Measurements from ENCODE around the gene RAB7A.

- TF ChIP-seq NRF1 (IDR thresholded peaks at IDR 0.05; ENCODE audit: low read depth, low read length) (no peak), POLR2A (IDR thresholded peaks at IDR 0.05; ENCODE audit: control extremely low read depth in 1 of 2, low read depth in 2 of 2, low read length in 2 of 2) (no peak), USF2 (IDR thresholded peaks at IDR 0.05; ENCODE audit: low read length) (no peak), BCL11A (IDR thresholded peaks at IDR 0.05; ENCODE audit: low read depth in 2 of 2, low read length in 2 of 2) (no peak), POLR2AphosphoS5 (IDR thresholded peaks at IDR 0.05; ENCODE audit: low read depth, low read length) (no peak), TAF1 (IDR thresholded peaks at IDR 0.05; ENCODE audit: low read depth, low read length) (no peak), CHD7 (IDR thresholded peaks at IDR 0.05; ENCODE audit: insufficient replicate concordance, low read length) (no peak), PHF8 (conservative IDR thresholded peaks at IDR 0.05; ENCODE audit: low read depth, low read length) (no peak), TCF12 (IDR thresholded peaks at IDR 0.05; ENCODE audit: low read depth, low read length) (no peak), CTCF (IDR thresholded peaks at IDR 0.05; ENCODE audit: control extremely low read depth in 1 of 3, insufficient read depth in 1 of 3, low read depth in 1 of 3, low read length in 3 of 3) (peak in 2 of 3 experiments; percentile 6 to 9; a peak in 1 of 4 replicates)
These were observed 55.2 kb downstream of the RAB7A start for GRCh38 chr3:128781164-128781563.

All from H1 (cell line).